CD14-positive monocyte (primary cell): ENCODE measurements around the gene ZRANB3. TPM values are rescaled to one million over a fixed set of nuclear protein-coding genes. Genes with fewer than 3 reads are reported as not detected.
"Not testable (repeated sequence)": the region's sequence is repeated elsewhere in the genome, so short reads cannot be mapped to it uniquely, and the experiment has no call there.

Experiments used
- DNase-seq, 3 donors: peaks; one replicate each; pipeline ENCODE4 v3.0.0-alpha.2; 2011 to 2022
- H2AFZ ChIP-seq: 2 replicates; pipeline ENCODE4 v1.6.0; 2012; ENCODE audit warnings: mild to moderate bottlenecking, low read depth, low read length, inconsistent platforms; ENCODE audit not compliant: insufficient read depth, poor library complexity, severe bottlenecking
- H3K27ac ChIP-seq, 2 donors: 1 replicate in 1 of 2; 2 replicates in 1 of 2; pipeline ENCODE4 v1.5.1; 2012 to 2013; ENCODE audit warnings: low read length in 2 of 2, control low read depth in 1 of 2, inconsistent platforms in 1 of 2, low read depth in 1 of 2, mild to moderate bottlenecking in 1 of 2
- H3K27me3 ChIP-seq, 2 donors: one replicate each; pipeline versions ENCODE4 v1.6.0 to v1.6.1; 2011 to 2013; ENCODE audit warnings: low read length in 2 of 2; ENCODE audit not compliant: control insufficient read depth in 2 of 2, insufficient read depth in 2 of 2
- H3K36me3 ChIP-seq, 2 donors: replicated peaks in 1 of 2; 1 replicate in 1 of 2; 2 replicates in 1 of 2; pipeline versions ENCODE4 v1.5.1 to v1.6.1; 2012 to 2013; ENCODE audit warnings: low read length in 2 of 2, control low read depth in 1 of 2, inconsistent platforms in 1 of 2, mild to moderate bottlenecking in 1 of 2; ENCODE audit not compliant: insufficient read depth in 2 of 2, control insufficient read depth in 1 of 2
- H3K4me1 ChIP-seq, 2 donors: 1 replicate in 1 of 2; 2 replicates in 1 of 2; pipeline versions ENCODE4 v1.5.1 to v1.6.1; 2012 to 2013; ENCODE audit warnings: low read length in 2 of 2, control low read depth in 1 of 2, inconsistent platforms in 1 of 2, mild to moderate bottlenecking in 1 of 2, moderate library complexity in 1 of 2; ENCODE audit not compliant: insufficient read depth in 2 of 2, control insufficient read depth in 1 of 2
- H3K4me2 ChIP-seq: replicated peaks from 2 replicates; pipeline ENCODE3; 2012; ENCODE audit warnings: low read length, moderate library complexity, mild to moderate bottlenecking; ENCODE audit not compliant: poor library complexity, severe bottlenecking; ENCODE audit errors: extremely low read depth
- H3K4me3 ChIP-seq, 3 experiments: fragments of 200-600 bp in 1 of 3; sonication (generic) in 1 of 3; replicated peaks in 1 of 3; 1 replicate in 2 of 3; 2 replicates in 1 of 3; pipeline ENCODE4 v1.5.1; 2011 to 2013; ENCODE audit warnings: low read length in 3 of 3, mild to moderate bottlenecking in 3 of 3, control low read depth in 2 of 3, low read depth in 2 of 3, inconsistent platforms in 1 of 3, moderate library complexity in 1 of 3
- H3K79me2 ChIP-seq: 2 replicates; pipeline ENCODE4 v1.6.0; 2012; ENCODE audit warnings: mild to moderate bottlenecking, control low read depth, inconsistent platforms, low read length, moderate library complexity; ENCODE audit not compliant: insufficient read depth
- H3K9ac ChIP-seq: 2 replicates; pipeline ENCODE4 v1.6.0; 2017; ENCODE audit warnings: low read length, mild to moderate bottlenecking; ENCODE audit not compliant: insufficient read depth, poor library complexity, severe bottlenecking
- H3K9me3 ChIP-seq, 2 donors: replicated peaks in 1 of 2; 1 replicate in 1 of 2; 2 replicates in 1 of 2; pipeline versions ENCODE4 v1.5.1 to v1.6.1; 2012 to 2013; ENCODE audit warnings: low read length in 2 of 2, control low read depth in 1 of 2; ENCODE audit not compliant: control insufficient read depth in 1 of 2, insufficient read depth in 1 of 2
- H4K20me1 ChIP-seq: 2 replicates; pipeline ENCODE4 v1.6.0; 2012; ENCODE audit warnings: mild to moderate bottlenecking, low read length, control low read depth, moderate library complexity; ENCODE audit not compliant: insufficient read depth
- H3K27ac Mint-ChIP-seq, 7 donors: one replicate each; pipeline ENCODE4 v1.8.0; 2020; ENCODE audit warnings: mild to moderate bottlenecking in 7 of 7, mixed read lengths in 7 of 7, moderate library complexity in 6 of 7, inconsistent platforms in 2 of 7
- H3K27me3 Mint-ChIP-seq, 3 donors: one replicate each; pipeline ENCODE4 v1.8.0; 2021 to 2022; ENCODE audit warnings: low read depth in 3 of 3, mild to moderate bottlenecking in 3 of 3, mixed read lengths in 3 of 3, moderate library complexity in 3 of 3, inconsistent platforms in 1 of 3
- H3K36me3 Mint-ChIP-seq, 2 donors: one replicate each; pipeline ENCODE4 v1.8.0; 2020; ENCODE audit warnings: mixed read lengths in 2 of 2, inconsistent platforms in 1 of 2, mild to moderate bottlenecking in 1 of 2
- H3K4me1 Mint-ChIP-seq: one replicate; pipeline ENCODE4 v1.8.0; 2020; ENCODE audit warnings: mild to moderate bottlenecking, mixed read lengths
- H3K4me3 Mint-ChIP-seq, 2 donors: one replicate each; pipeline ENCODE4 v1.8.0; 2020; ENCODE audit warnings: mild to moderate bottlenecking in 2 of 2, mixed read lengths in 2 of 2, moderate library complexity in 1 of 2
- H3K9me3 Mint-ChIP-seq, 7 donors: one replicate each; pipeline ENCODE4 v1.8.0; 2020 to 2022; ENCODE audit warnings: mixed read lengths in 7 of 7, mild to moderate bottlenecking in 6 of 7, moderate library complexity in 6 of 7, inconsistent platforms in 2 of 7
- WGBS: methylation state at CpG from one replicate; pipeline ENCODE4 v1.1.5; 2013; ENCODE audit warnings: missing lambda C conversion rate; ENCODE audit not compliant: insufficient coverage; 5-methylcytosine and 5-hydroxymethylcytosine counted together
- intact Hi-C, 2 donors: fragments of 100-400 bp; cut with micrococcal nuclease; formaldehyde crosslinking; loops; one replicate each; pipeline versions ENCODE4 v1.15.0 to v1.15.1; 2023
- polyA plus RNA-seq, 3 donors: library from polyadenylated mRNA; depleted of rRNA in 1 of 3; unstranded in 2 of 3; stranded (reverse) in 1 of 3; fragments of 300-500 nt in 2 of 3; fragments of >200 nt in 1 of 3; fragmentation: Illumina TruSeq in 2 of 3; gene quantifications; 1 replicate in 2 of 3; 2 replicates in 1 of 3; pipeline ENCODE4 v1.2.3, GENCODE V29; 2012 to 2021
- small RNA-seq: library from RNA; depleted of rRNA; stranded (forward); fragments of <200 nt; gene quantifications from one replicate; pipeline ENCODE3, GENCODE V24; 2012; ENCODE audit warnings: low read depth; ENCODE audit not compliant: insufficient read length
- TF ChIP-seq, protein P1 (sequence below): fragments of 200-600 bp; IDR thresholded peaks from one replicate; pipeline ENCODE4 v1.8.0; 2022; ENCODE audit warnings: antibody characterized with exemption, mild to moderate bottlenecking

The ZRANB3 gene
- polyA plus RNA-seq, 3 donors: 0.47 to 3.5 (median 0.64) TPM

DNA sequence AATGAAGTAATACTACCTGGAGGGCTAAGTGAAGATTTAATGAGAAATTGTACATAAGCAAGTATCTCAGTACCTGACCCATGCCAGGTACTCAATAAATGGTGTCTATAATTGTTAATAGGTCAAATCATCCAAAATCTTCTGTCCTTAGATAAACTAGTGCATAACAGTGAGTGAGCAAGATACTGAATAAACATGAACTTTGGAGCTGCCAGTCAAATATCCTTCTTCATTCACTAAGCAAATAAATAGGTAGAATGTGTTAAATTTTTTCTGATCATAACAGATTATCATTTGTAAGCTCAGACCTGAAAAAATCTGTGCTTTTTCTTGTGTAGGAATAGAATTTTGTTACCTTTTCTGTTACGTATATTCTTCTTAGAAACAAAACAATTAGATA is 439.3 kb downstream of the ZRANB3 start:
- Histone ChIP-seq H4K20me1 (peaks cover 5% of the 10 kb centered on the region), H3K9me3 (peaks cover 0 to 2% of the 10 kb centered on the region in 2 donors), H3K79me2 (peaks cover 8% of the 10 kb centered on the region), H3K27me3 (no peaks in the 10 kb centered on the region), H3K4me1 (no peaks in the 10 kb centered on the region), H3K27ac (no peak overlapping the region), H3K4me3 (no peak overlapping the region), H2AFZ (no peak overlapping the region), H3K36me3 (peaks cover 40 to 75% of the 10 kb centered on the region in 2 donors), H3K9ac (no peak overlapping the region), H3K4me2 (no peak overlapping the region)
- WGBS: no CpG with 5 or more reads among the region's 1 CpG
- intact Hi-C loops: no loop called here
- H3K36me3 Mint-ChIP-seq: peaks cover 50 to 65% of the 10 kb centered on the region in 2 donors
- H3K9me3 Mint-ChIP-seq: peaks cover 0 to 12% (median 5%) of the 10 kb centered on the region in 7 donors
- TF ChIP-seq, protein P1, sequence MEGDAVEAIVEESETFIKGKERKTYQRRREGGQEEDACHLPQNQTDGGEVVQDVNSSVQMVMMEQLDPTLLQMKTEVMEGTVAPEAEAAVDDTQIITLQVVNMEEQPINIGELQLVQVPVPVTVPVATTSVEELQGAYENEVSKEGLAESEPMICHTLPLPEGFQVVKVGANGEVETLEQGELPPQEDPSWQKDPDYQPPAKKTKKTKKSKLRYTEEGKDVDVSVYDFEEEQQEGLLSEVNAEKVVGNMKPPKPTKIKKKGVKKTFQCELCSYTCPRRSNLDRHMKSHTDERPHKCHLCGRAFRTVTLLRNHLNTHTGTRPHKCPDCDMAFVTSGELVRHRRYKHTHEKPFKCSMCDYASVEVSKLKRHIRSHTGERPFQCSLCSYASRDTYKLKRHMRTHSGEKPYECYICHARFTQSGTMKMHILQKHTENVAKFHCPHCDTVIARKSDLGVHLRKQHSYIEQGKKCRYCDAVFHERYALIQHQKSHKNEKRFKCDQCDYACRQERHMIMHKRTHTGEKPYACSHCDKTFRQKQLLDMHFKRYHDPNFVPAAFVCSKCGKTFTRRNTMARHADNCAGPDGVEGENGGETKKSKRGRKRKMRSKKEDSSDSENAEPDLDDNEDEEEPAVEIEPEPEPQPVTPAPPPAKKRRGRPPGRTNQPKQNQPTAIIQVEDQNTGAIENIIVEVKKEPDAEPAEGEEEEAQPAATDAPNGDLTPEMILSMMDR: no peak
- no peak overlapping the region for H3K27ac Mint-ChIP-seq
- H3K4me3 Mint-ChIP-seq: no peak overlapping the region
- H3K27me3 Mint-ChIP-seq: peaks cover 0 to 2% (median 1%) of the 10 kb centered on the region in 3 donors
- DNase-seq: no peak
- H3K4me1 Mint-ChIP-seq: no peaks in the 10 kb centered on the region

DNA sequence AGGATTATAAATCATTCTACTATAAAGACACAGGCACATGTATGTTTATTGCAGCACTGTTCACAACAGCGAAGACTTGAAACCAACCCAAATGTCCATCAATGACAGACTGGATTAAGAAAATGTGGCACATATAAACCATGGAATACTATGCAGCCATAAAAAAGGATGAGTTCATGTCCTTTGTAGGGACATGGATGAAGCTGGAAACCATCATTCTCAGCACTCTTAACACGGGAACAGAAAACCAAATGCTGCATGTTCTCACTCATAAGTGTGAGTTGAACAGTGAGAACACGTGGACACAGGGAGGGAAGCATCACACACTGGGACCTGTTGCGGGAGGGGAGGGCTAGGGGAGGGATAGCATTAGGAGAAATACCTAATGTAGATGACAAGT is 441.4 kb downstream of the ZRANB3 start:
- H3K4me1 ChIP-seq, H3K4me2 ChIP-seq, H3K27me3 Mint-ChIP-seq, H3K4me3 Mint-ChIP-seq, H3K27ac ChIP-seq, H3K9me3 ChIP-seq, H3K79me2 ChIP-seq, H3K9me3 Mint-ChIP-seq, DNase-seq, intact Hi-C loops, H2AFZ ChIP-seq, H3K27me3 ChIP-seq, H3K4me3 ChIP-seq, H3K9ac ChIP-seq: not testable (repeated sequence)
- Histone ChIP-seq H3K36me3 (peaks cover 25 to 61% of the 10 kb centered on the region in 2 donors), H4K20me1 (peaks cover 14% of the 10 kb centered on the region)
- WGBS: 100% methylated on average over 2 of the region's 4 CpGs
- Mint-ChIP-seq H3K36me3 (peaks cover 40 to 57% of the 10 kb centered on the region in 2 donors), H3K27ac (peak overlapping the region in 1 of 7 donors; percentile 45), H3K4me1 (peaks cover 11% of the 10 kb centered on the region)

Small RNA genes within 50 kb of the gene (small RNA-seq; reads per million reads assigned to genes)
- not detected for gene SNORA40B

Other genes with a start within 250 kb of the ZRANB3 start
- gene R3HDM1, start 266 bp upstream of the ZRANB3 start, polyA plus RNA-seq: 10 to 100 TPM in 2 of 3 donors, 1 to 10 TPM in 1; 5.4 to 24.5 (median 13.1) TPM
- 100 to 1,000 TPM in 1 of 3 donors, 10 to 100 TPM in 2; 53.8 to 107 (median 74.2) TPM for gene UBXN4, start 210.6 kb upstream of the ZRANB3 start, polyA plus RNA-seq